HUES48 (cell line): ENCODE results near the gene RGS9.
"Not testable (repeated sequence)": the region's sequence is repeated elsewhere in the genome, so short reads cannot be mapped to it uniquely, and the experiment has no call there.

Source experiments
- H3K27ac ChIP-seq: one replicate; pipeline ENCODE4 v1.7.0; 2013; ENCODE audit warnings: low read depth, low read length, inconsistent platforms
- H3K27me3 ChIP-seq: 2 replicates; pipeline ENCODE4 v1.6.1; 2013; ENCODE audit warnings: mild to moderate bottlenecking, low read length; ENCODE audit not compliant: control insufficient read depth, insufficient read depth
- H3K36me3 ChIP-seq: 2 replicates; pipeline ENCODE4 v1.6.1; 2013; ENCODE audit warnings: low read length; ENCODE audit not compliant: control insufficient read depth, insufficient read depth
- H3K4me1 ChIP-seq: 2 replicates; pipeline ENCODE4 v1.6.1; 2013; ENCODE audit warnings: mild to moderate bottlenecking, low read length; ENCODE audit not compliant: control insufficient read depth, insufficient read depth
- H3K4me3 ChIP-seq: 2 replicates; pipeline ENCODE4 v1.5.1; 2013; ENCODE audit warnings: mild to moderate bottlenecking, low read depth, low read length
- H3K9ac ChIP-seq: 2 replicates; pipeline ENCODE4 v1.6.1; 2013; ENCODE audit warnings: mild to moderate bottlenecking, low read depth, low read length, moderate library complexity
- H3K9me3 ChIP-seq: 2 replicates; pipeline ENCODE4 v1.6.1; 2013; ENCODE audit warnings: low read length; ENCODE audit not compliant: control insufficient read depth, insufficient read depth

The RGS9 gene

DNA sequence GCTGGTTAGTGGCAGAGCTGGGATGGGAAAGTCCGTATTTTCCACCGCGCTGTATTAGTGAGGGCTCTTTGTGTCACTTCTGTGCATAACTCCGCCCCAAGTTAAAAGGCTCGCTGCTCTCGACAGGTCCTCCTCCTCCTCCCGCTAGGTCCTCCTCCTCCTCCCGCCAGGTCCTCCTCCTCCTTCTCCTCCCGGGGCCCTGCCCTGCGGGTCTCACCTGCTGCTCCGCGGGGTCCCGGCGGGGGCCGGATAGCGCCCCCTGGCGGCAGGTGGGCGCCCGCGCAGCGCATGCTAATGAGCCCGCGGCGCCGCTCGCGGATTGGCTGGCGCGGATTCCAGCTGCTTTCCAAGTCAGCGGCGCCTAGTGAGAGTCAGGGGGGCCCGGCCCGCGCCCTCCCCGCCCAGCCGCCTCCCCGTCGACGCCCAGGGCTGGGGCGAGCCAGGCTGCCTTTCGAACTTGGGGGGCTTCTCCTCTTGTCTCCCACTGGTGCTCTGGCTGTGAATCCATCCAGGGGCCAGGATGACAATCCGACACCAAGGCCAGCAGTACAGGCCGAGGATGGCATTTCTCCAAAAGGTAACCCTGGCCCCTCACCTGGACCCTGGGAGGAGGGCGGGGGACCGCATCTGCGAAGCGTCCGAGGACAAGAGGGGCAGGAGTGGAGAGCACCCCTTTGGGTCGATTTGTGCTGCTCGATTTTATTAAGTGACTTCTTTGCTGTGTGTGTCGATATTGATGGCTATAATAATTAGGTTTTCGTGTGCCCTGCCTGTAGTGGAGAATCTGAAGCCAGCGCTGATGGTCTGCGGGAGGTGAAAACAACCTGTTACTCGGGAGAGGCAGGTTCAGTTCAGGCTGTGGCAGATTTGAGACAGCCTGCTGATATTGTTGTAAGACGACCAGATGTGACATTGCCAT is at the start of gene RGS9:
Gene RGS9, plus strand, starts transcription at position 350 of the 919 bp plus-strand sequence. Its CDS starts 171 bp downstream, at position 521.
- Histone ChIP-seq H3K27me3 (peaks cover 14% of the 10 kb centered on the region), H3K4me3 (peak within 1 kb of the TSS; percentile 55), H3K27ac (no peak within 1 kb of the TSS), H3K9ac (no peak within 1 kb of the TSS), H3K4me1 (peaks cover 7% of the 10 kb centered on the region; the same call in 1 of the 2 replicates), H3K36me3 (no peaks in the 10 kb centered on the region), H3K9me3 (no peaks in the 10 kb centered on the region)

DNA sequence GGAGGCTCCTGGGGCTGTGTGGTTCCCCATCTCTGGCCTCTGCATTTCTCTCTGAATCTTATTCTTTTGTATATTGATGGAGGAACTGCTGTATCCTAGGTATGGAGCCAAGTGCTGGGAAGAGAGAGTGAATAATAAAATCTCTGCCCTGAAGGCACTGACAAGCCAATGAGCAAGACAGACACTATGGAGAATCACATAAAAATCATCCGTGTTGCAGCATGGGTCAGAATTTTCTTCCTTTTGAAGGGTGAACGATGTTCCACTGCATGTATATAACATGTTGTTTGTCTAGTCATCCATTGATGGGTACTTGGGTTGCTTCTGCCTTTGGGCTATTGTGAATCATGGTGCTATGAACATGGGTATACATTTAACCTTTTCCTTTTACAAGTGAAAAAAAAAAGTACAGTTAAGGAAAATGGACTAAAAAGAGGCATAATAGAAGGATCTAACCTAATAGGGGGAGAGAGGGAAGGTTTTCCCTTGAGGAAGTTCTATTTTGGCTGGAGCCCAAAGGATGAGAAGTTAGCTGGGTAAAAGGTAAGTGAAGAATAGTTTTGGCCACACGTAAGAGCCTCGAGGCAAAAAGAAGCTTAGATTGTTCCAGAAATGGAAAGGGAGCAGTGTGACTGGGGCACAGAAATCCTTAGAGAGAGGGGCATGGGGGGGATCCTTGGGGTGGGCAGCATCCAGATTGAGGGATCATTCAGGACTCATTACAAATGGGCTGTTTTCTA is 48.4 kb upstream of the RGS9 start:
- Histone ChIP-seq H3K9me3 (no peaks in the 10 kb centered on the region), H3K4me1 (no peaks in the 10 kb centered on the region), H3K9ac (no peak overlapping the region), H3K36me3 (no peaks in the 10 kb centered on the region), H3K4me3 (no peak overlapping the region), H3K27me3 (no peaks in the 10 kb centered on the region), H3K27ac (no peak overlapping the region)

DNA sequence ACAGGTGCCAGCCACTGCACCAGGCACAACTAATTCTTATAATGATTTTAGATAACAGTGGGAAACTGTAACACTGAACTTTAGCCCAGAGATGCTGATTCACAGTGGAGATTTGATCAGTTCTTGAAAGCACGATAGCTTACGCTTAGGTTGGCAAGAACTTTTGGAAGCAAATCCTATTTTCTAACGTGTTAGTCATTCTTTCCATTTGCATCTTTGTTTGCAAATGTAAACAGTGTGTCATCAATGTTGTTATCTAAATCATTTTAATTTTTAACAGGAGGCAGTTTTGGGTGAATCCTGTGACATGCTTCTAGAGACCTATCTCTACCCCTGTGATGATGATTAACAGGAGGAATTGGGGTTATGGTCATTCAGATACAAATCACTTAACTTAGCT is 44.9 kb upstream of the RGS9 start:
- no peaks in the 10 kb centered on the region for H3K27me3 ChIP-seq
- H3K9ac ChIP-seq = no peak overlapping the region
- no peaks in the 10 kb centered on the region for H3K9me3 ChIP-seq
- no peak overlapping the region for H3K27ac ChIP-seq
- H3K4me1 ChIP-seq = no peaks in the 10 kb centered on the region
- H3K36me3 ChIP-seq = no peaks in the 10 kb centered on the region
- H3K4me3 ChIP-seq = no peak overlapping the region

DNA sequence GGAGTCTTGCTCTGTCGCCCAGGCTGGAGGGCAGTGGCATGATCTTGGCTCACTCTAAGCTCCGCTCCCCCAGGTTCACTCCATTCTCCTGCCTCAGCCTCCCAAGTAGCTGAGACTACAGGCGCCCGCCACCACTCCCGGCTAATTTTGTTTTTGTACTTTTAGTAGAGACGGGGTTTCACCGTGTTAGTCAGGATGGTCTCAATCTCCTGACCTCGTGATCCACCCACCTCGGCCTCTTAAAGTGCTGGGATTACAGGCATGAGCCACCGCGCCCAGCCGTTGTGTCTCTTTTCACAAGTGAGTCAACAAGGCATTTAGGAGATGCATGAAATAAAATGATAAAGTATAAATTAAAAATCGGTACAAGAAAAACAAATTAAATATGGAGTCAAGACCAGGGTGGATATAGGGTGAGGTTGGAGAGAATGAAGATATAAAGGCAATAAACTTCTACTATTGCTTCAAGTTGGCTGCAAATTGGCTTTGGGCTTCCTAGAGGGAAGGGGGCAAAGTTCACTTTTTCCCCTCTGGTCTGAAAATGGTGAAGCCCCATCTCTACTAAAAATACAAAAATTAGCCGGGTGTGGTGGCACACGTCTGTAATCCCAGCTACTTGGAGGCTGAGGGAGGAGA is 44.3 kb upstream of the RGS9 start:
- H3K27me3 ChIP-seq, H3K4me1 ChIP-seq, H3K9me3 ChIP-seq, H3K9ac ChIP-seq, H3K36me3 ChIP-seq, H3K4me3 ChIP-seq, H3K27ac ChIP-seq: not testable (repeated sequence)

- H3K27me3 ChIP-seq = no peaks in the 10 kb centered on the region
- H3K27ac ChIP-seq = no peak overlapping the region
- no peak overlapping the region for H3K4me3 ChIP-seq
- no peaks in the 10 kb centered on the region for H3K9me3 ChIP-seq
- no peak overlapping the region for H3K9ac ChIP-seq
- H3K4me1 ChIP-seq = no peaks in the 10 kb centered on the region
- H3K36me3 ChIP-seq = no peaks in the 10 kb centered on the region
Observed at GRCh38 chr17:65093930-65094329, 43.2 kb upstream of the RGS9 start.

DNA sequence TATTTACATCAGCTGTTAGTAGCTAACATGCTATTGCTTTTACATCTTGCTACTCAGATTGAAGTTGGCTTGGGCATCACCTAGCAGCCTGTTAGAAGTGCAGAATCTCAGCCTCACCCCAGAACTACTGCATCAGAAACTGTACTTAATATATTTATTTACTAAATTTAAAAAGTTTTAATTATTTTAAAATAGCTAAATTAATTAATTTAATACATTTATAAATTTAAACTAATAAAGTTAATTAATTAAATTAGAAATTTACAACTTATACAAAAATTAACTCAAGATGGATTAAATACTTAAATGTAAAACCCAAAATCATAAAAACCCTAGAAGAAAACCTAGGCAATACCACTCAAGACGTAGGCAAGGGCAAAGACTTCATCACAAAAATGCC is 41.7 kb upstream of the RGS9 start:
- Histone ChIP-seq H3K27ac (no peak overlapping the region), H3K9ac (no peak overlapping the region), H3K4me1 (0 out of 2 replicates have a peak, but pooled peaks cover 4% of the 10 kb centered on the region), H3K27me3 (no peaks in the 10 kb centered on the region), H3K9me3 (no peaks in the 10 kb centered on the region), H3K4me3 (no peak overlapping the region), H3K36me3 (no peaks in the 10 kb centered on the region)

DNA sequence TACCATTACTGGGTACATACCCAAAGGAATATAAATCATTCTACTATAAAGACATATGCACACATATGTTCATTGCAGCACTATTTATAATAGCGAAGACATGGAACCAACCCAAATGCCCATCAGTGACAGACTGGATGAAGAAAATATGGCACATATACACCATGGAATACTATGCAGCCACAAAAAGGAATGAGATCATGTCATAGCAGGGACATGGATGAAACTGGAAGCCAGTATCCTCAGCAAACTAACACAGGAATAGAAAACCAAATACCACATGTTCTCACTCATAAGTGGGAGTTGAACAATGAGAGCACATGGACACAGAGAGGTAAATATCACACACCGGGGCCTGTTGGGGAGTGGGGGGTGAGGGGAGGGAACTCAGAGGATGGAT is 40.8 kb upstream of the RGS9 start:
- H3K9ac ChIP-seq, H3K36me3 ChIP-seq, H3K9me3 ChIP-seq, H3K27me3 ChIP-seq, H3K4me1 ChIP-seq, H3K4me3 ChIP-seq, H3K27ac ChIP-seq: not testable (repeated sequence)

GRCh38 chr17:65097110-65097509 is 40.1 kb upstream of the RGS9 start:
- Histone ChIP-seq H3K9me3 (no peaks in the 10 kb centered on the region), H3K4me1 (peaks cover 7% of the 10 kb centered on the region; the same call in 1 of the 2 replicates), H3K27ac (no peak overlapping the region), H3K9ac (no peak overlapping the region), H3K4me3 (no peak overlapping the region), H3K27me3 (no peaks in the 10 kb centered on the region), H3K36me3 (no peaks in the 10 kb centered on the region)

GRCh38 chr17:65099475-65099874 is 37.7 kb upstream of the RGS9 start:
- Histone ChIP-seq H3K9ac (no peak overlapping the region), H3K27me3 (no peaks in the 10 kb centered on the region), H3K4me1 (peaks cover 7% of the 10 kb centered on the region; the same call in 1 of the 2 replicates)

DNA sequence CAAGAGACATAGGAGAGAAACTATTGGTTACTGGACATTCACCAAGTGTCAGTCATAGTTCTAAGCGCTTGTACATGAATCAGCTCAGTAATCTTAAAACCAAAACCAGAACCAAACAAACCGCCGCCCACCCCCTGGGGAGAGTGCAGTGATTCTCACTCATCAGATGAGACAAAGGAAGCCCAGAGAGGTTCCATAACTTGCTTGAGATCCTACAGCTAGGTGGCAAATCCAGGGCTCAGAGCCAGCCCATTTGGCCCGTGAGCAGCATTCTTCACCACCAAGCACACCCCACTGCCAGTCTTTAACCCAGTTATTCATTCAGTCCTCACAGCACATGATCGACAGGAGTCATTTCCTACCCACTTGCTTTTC is 37.2 kb upstream of the RGS9 start:
- Histone ChIP-seq H3K27ac (no peak overlapping the region), H3K36me3 (no peaks in the 10 kb centered on the region), H3K4me1 (peaks cover 7% of the 10 kb centered on the region; the same call in 1 of the 2 replicates), H3K9ac (no peak overlapping the region), H3K27me3 (no peaks in the 10 kb centered on the region), H3K9me3 (no peaks in the 10 kb centered on the region), H3K4me3 (peak overlapping the region; percentile 12; the same call in 1 of the 2 replicates)

More at GRCh38 chr17:65099475-65099874, 37.7 kb upstream of the RGS9 start:
- Histone ChIP-seq H3K27ac (no peak overlapping the region), H3K4me3 (no peak overlapping the region), H3K9me3 (no peaks in the 10 kb centered on the region), H3K36me3 (no peaks in the 10 kb centered on the region)
